Neural progenitor cell (in vitro differentiated cells): ENCODE data around the gene ZNF385A. TPM values are rescaled to one million over a fixed set of nuclear protein-coding genes. Genes with fewer than 3 reads are reported as not detected.

ENCODE experiments used
- DNase-seq: peaks from one replicate; pipeline ENCODE4 v3.0.0-alpha.2; 2016; ENCODE audit warnings: low spot score
- H2AFZ ChIP-seq: fragments of 200-600 bp; sonication (generic); replicated peaks from 2 replicates; pipeline ENCODE4 v1.6.1; 2016; ENCODE audit warnings: antibody characterized with exemption
- H3F3A ChIP-seq: fragments of 200-600 bp; sonication (generic); 2 replicates; pipeline ENCODE4 v1.6.1; 2016; ENCODE audit warnings: antibody characterized with exemption, low read depth
- H3K27ac ChIP-seq: fragments of 200-600 bp; sonication (generic); 2 replicates; pipeline ENCODE4 v1.5.1; 2016; ENCODE audit warnings: mild to moderate bottlenecking
- H3K27me3 ChIP-seq: fragments of 200-600 bp; sonication (generic); 2 replicates; pipeline ENCODE4 v1.6.1; 2016; ENCODE audit warnings: mild to moderate bottlenecking, moderate library complexity
- H3K36me3 ChIP-seq: fragments of 200-600 bp; sonication (generic); 2 replicates; pipeline ENCODE4 v1.5.1; 2016
- H3K4me1 ChIP-seq: fragments of 200-600 bp; sonication (generic); 2 replicates; pipeline ENCODE4 v1.6.1; 2016; ENCODE audit warnings: mixed run types
- H3K4me2 ChIP-seq: fragments of 200-600 bp; sonication (generic); 2 replicates; pipeline ENCODE4 v1.6.1; 2016
- H3K4me3 ChIP-seq: fragments of 200-600 bp; sonication (generic); 2 replicates; pipeline ENCODE4 v1.5.1; 2016
- H3K79me2 ChIP-seq: fragments of 200-600 bp; sonication (generic); 2 replicates; pipeline ENCODE4 v1.6.1; 2016; ENCODE audit warnings: low read depth
- H3K9ac ChIP-seq: fragments of 200-600 bp; sonication (generic); 2 replicates; pipeline ENCODE4 v1.6.1; 2016
- H3K9me3 ChIP-seq: fragments of 200-600 bp; sonication (generic); 2 replicates; pipeline ENCODE4 v1.5.1; 2016; ENCODE audit warnings: low read depth
- H4K20me1 ChIP-seq: fragments of 200-600 bp; sonication (generic); 2 replicates; pipeline ENCODE4 v1.6.1; 2016; ENCODE audit warnings: low read depth
- H3K27ac Mint-ChIP-seq: 3 replicates; pipeline ENCODE4 v1.8.0; 2021; ENCODE audit warnings: mixed read lengths
- H3K27me3 Mint-ChIP-seq: 2 replicates; pipeline ENCODE4 v1.8.0; 2022; ENCODE audit warnings: low read depth, mild to moderate bottlenecking, inconsistent platforms, moderate library complexity, mixed read lengths; ENCODE audit not compliant: insufficient read depth
- H3K36me3 Mint-ChIP-seq: 3 replicates; pipeline ENCODE4 v1.8.0; 2021; ENCODE audit warnings: mixed read lengths
- H3K4me1 Mint-ChIP-seq: 3 replicates; pipeline ENCODE4 v1.8.0; 2021; ENCODE audit warnings: mixed read lengths
- H3K4me3 Mint-ChIP-seq: 3 replicates; pipeline ENCODE4 v1.8.0; 2021; ENCODE audit warnings: mild to moderate bottlenecking, moderate library complexity, mixed read lengths
- H3K9me3 Mint-ChIP-seq: 3 replicates; pipeline ENCODE4 v1.8.0; 2020; ENCODE audit warnings: mixed read lengths
- CTCF ChIP-seq: fragments of 200-600 bp; sonication (generic); IDR thresholded peaks from 2 replicates; pipeline ENCODE4 v1.5.1; 2017; ENCODE audit warnings: antibody characterized with exemption, mild to moderate bottlenecking
- EZH2 ChIP-seq: fragments of 200-600 bp; sonication (generic); IDR thresholded peaks from 2 replicates; pipeline ENCODE4 v1.6.1; 2017; ENCODE audit warnings: antibody characterized with exemption, mild to moderate bottlenecking, moderate library complexity
- EZH2phosphoT487 ChIP-seq: fragments of 200-600 bp; sonication (generic); IDR thresholded peaks from 2 replicates; pipeline ENCODE4 v1.6.1; 2017; ENCODE audit warnings: antibody characterized with exemption
- total RNA-seq: library from RNA; depleted of rRNA; stranded (reverse); fragments of >200 nt; gene quantifications from 2 replicates; pipeline ENCODE4 v1.2.3, GENCODE V29; 2015; ENCODE audit warnings: low replicate concordance

Gene ZNF385A
- total RNA-seq, 1 donor from 2014 or later = 6.2 TPM

GRCh38 chr12:54370171-54370730, 14.3 kb downstream of the ZNF385A start:
- H3F3A ChIP-seq = peaks cover 14% of the 10 kb centered on the region
- peaks cover 9% of the 10 kb centered on the region for H3K27me3 Mint-ChIP-seq
- peak; percentile 92 for DNase-seq
- no peak overlapping the region for H3K27ac Mint-ChIP-seq
- H4K20me1 ChIP-seq = peaks cover 50% of the 10 kb centered on the region
- peaks cover 9% of the 10 kb centered on the region for H3K36me3 Mint-ChIP-seq
- no peak overlapping the region for H2AFZ ChIP-seq
- no peaks in the 10 kb centered on the region for H3K9me3 ChIP-seq
- TF ChIP-seq CTCF = peak; percentile 82
- TF ChIP-seq EZH2phosphoT487 = no peak
- peaks cover 16% of the 10 kb centered on the region for H3K4me1 ChIP-seq
- peaks cover 29% of the 10 kb centered on the region for H3K4me1 Mint-ChIP-seq
- peak overlapping the region; percentile 60 for H3K4me2 ChIP-seq
- H3K79me2 ChIP-seq = no peaks in the 10 kb centered on the region
- no peaks in the 10 kb centered on the region for H3K36me3 ChIP-seq
- H3K4me3 ChIP-seq = peak overlapping the region; percentile 19
- H3K9me3 Mint-ChIP-seq = no peaks in the 10 kb centered on the region
- H3K27ac ChIP-seq = no peak overlapping the region
- no peak overlapping the region for H3K9ac ChIP-seq
- peak overlapping the region; percentile 35 for H3K4me3 Mint-ChIP-seq
- H3K27me3 ChIP-seq = peaks cover 18% of the 10 kb centered on the region

- Histone ChIP-seq H3K27me3 (peaks cover 18% of the 10 kb centered on the region), H3F3A (peaks cover 14% of the 10 kb centered on the region), H3K36me3 (no peaks in the 10 kb centered on the region), H3K4me3 (peak overlapping the region; percentile 19), H4K20me1 (peaks cover 45% of the 10 kb centered on the region), H3K4me2 (peak overlapping the region; percentile 60), H3K4me1 (peaks cover 16% of the 10 kb centered on the region), H3K9ac (no peak overlapping the region), H3K79me2 (no peaks in the 10 kb centered on the region), H2AFZ (no peak overlapping the region), H3K27ac (no peak overlapping the region), H3K9me3 (no peaks in the 10 kb centered on the region)
- peaks cover 9% of the 10 kb centered on the region for H3K27me3 Mint-ChIP-seq
- H3K27ac Mint-ChIP-seq = no peak overlapping the region
- H3K9me3 Mint-ChIP-seq = no peaks in the 10 kb centered on the region
- H3K4me1 Mint-ChIP-seq = peaks cover 29% of the 10 kb centered on the region
- H3K4me3 Mint-ChIP-seq = no peak overlapping the region
- TF ChIP-seq EZH2phosphoT487 (no peak), EZH2 (no peak), CTCF (no peak)
- H3K36me3 Mint-ChIP-seq = peaks cover 9% of the 10 kb centered on the region
- no peak for DNase-seq
These were observed 14.9 kb downstream of the ZNF385A start for GRCh38 chr12:54369597-54370131.

- peak; percentile 92 for DNase-seq
- no peak for TF ChIP-seq EZH2
- TF ChIP-seq EZH2phosphoT487 = no peak
- TF ChIP-seq CTCF = peak; percentile 90
- peaks cover 7% of the 10 kb centered on the region for H3K27me3 Mint-ChIP-seq
- Histone ChIP-seq H3K36me3 (no peaks in the 10 kb centered on the region), H3K4me1 (peaks cover 16% of the 10 kb centered on the region), H4K20me1 (peaks cover 39% of the 10 kb centered on the region), H3K4me2 (peak overlapping the region; percentile 53), H3K27ac (no peak overlapping the region), H3K4me3 (no peak overlapping the region), H3K9ac (no peak overlapping the region), H3K79me2 (no peaks in the 10 kb centered on the region), H2AFZ (no peak overlapping the region), H3K27me3 (peaks cover 18% of the 10 kb centered on the region), H3K9me3 (no peaks in the 10 kb centered on the region), H3F3A (peaks cover 14% of the 10 kb centered on the region)
- no peaks in the 10 kb centered on the region for H3K9me3 Mint-ChIP-seq
- H3K4me1 Mint-ChIP-seq = peaks cover 29% of the 10 kb centered on the region
- peaks cover 7% of the 10 kb centered on the region for H3K36me3 Mint-ChIP-seq
- H3K27ac Mint-ChIP-seq = peak overlapping the region; percentile 40
- peak overlapping the region; percentile 60 for H3K4me3 Mint-ChIP-seq
These were observed 15.6 kb downstream of the ZNF385A start for GRCh38 chr12:54368709-54369596.
